Inferior parietal cortex (tissue), 1 donor: ENCODE data around the gene ENAH.

Source experiments
- DNase-seq: peaks from one replicate; pipeline ENCODE4 v3.0.0-alpha.2; 2016; ENCODE audit errors: extremely low spot score

The ENAH gene

GRCh38 chr1:225437710-225438437, 215.0 kb downstream of the ENAH start:
- DNase-seq: no peak
